ENCODE measurements around the gene SUPT4H1.

- TF ChIP-seq POLR2A (IDR thresholded peaks at IDR 0.05; ENCODE audit: low read depth, low read length) (peak; percentile 76), POLR2AphosphoS5 (IDR thresholded peaks at IDR 0.05; ENCODE audit: low read depth, low read length) (peak; percentile 39)
These were observed 14.2 kb downstream of the SUPT4H1 start for GRCh38 chr17:58337600-58338453.

Measured in GM12892 (cell line).